CD4-positive, alpha-beta T cell treated with Interleukin-10 for 1 hour (primary cell): ENCODE measurements around the gene LRRC58.
"Not testable (repeated sequence)": the region's sequence is repeated elsewhere in the genome, so short reads cannot be mapped to it uniquely, and the experiment has no call there.

ENCODE experiments used
- DNase-seq: peaks from one replicate; pipeline ENCODE4 v3.0.0-alpha.2; 2020

LRRC58 gene

DNA sequence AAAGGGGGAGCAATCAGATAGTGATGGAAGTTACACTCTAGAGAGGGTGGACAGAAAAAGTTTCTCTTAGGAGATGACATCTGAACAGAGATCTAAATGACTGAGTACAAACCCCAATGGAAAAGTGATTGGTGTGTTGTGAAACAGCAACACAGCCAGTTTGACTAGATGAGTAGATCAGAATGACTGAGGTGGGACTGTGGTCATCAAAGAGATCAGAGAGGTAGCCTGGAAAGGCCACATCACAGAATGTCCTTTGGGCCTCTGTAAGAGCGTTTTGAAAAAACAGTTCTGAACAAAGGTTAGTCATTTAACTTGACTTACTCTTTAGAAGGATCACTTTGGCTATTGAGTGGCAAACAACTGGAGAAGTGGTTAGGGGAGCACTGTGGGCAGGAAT lies 10.6 kb downstream of the LRRC58 start:
- no peak for DNase-seq

DNA sequence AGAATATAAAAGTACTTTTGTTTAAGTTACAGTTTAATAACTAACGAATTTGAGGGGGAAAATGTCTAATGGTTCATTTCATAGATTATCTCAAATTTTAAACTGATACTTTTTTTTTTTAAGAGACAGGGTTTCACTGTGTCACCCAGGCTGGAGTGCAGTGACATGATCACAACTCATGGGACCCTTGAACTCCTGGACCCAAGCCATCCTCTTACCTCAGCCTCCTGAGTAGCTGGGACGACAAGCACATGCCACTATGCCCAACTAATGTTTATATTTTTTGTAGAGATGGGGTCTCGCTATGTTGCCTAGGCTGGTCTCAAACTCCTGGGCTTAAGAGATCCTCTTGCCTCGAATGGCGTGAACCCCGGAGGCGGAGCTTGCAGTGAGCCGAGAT lies 16.5 kb downstream of the LRRC58 start:
- DNase-seq: no peak

GRCh38 chr3:120331076-120331475 lies 18.1 kb downstream of the LRRC58 start:
- DNase-seq: no peak

DNA sequence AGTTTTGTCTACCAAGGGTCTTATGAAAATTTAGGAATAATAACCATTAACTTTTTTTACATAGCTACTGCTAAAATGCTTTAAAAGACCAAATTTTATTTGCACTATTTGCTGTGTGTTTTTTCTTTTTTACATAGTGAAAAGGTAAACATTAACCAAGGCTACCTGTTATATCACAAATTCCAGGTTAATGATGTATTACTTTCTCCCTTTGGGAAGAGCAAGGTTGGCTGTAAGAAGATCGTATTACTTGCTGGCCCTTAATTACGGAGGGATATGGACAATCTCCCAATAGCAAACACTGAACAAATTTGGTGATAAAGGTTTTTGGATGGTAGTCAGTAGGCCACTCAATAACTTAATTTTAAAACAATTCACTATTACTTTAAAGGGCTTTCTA lies 22.4 kb downstream of the LRRC58 start:
- no peak for DNase-seq

GRCh38 chr3:120324190-120324589 lies 25.0 kb downstream of the LRRC58 start:
- DNase-seq: no peak

GRCh38 chr3:120323761-120324160 lies 25.4 kb downstream of the LRRC58 start:
- DNase-seq: not testable (repeated sequence)

DNA sequence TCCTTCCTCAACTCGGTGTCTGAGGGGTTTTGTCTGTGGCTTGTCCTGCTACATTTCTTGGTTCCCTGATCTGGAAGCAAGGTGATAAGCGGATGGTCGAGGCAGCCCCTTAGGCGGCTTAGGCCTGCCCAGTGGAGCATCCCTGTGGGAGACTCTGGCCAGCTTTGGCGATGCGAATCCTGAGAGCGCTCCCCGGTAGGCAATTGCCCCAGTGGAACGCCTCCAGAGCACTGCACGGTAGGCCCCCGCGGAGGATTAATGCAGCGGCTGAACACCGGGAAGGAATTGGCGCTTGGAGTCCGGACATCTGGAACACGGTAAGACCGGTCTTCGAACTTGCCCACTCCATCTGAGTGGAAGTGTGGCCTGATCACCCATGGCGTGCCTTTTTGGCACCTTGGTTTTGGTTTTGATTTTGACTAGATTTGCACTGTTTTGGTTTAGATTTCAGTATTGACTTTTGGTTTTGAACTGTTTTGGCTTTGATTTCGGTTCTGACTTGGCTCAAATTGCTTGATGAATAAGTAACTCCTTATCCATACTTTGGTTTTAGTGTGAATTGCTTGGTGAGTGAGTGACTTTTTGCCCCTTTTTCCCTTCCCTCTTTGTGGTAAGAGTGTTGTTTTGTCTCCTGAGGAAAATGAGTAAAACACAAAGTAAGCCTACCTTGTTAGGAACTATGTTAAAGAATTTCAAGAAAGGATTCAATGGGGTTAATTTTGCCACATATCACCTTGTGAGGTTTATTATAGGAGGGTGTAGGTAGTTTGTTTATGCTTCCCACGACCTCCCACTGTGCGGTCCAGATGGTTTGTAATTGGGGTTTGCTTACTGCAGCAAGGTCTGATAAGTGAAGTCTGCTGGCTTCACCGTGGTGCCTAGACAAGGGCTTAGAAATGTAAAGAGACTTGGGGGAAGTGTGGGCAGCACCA lies 37.0 kb downstream of the LRRC58 start:
- DNase-seq: no peak

DNA sequence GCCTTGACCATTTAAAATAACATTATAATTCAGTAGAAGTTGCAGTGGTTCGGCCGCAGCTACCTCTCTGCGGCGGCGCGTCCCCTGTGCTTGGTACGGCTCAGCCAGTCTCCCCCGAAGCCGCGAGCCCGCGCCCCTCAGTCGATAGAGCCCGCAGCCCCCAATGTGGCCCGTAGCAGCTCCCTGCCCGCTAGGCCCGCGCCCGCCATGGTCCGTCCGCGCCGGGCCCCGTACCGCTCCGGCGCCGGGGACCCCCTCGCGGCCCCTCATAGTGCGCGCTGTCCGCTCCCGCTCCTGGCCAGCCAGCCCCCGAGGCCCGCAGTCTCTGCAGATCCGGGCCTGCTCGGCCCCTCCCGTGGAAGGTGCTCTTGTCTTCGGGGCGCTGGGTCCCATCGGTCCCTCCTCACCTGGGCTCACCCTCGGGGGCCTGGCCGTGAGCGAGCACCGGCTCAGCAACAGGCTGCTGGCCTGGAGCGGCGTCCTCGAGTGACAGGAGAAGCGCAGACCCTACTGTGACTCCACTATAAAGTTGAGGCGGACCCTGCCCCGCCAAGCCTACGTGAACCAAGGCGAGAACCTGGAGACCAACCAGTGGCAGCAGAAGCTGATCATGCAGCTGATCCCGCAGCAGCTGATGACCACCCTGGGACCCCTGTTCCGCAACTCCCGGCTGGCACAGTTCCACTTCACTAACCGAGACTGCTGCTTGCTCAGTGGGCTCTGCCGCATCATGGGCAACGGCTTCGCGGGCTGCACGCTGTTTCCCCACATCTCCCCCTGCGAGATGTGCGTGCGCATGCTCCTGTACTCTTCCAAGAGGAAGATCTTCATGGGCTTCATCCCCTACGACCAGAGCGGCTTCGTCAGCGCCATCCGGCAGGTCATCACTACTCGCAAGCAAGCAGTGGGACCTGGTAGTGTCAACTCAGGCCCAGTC lies 42.4 kb downstream of the LRRC58 start:
- no peak for DNase-seq

- DNase-seq: no peak
Measured at GRCh38 chr3:120304616-120305015, 44.5 kb downstream of the LRRC58 start.

GRCh38 chr3:120302361-120302760 lies 46.8 kb downstream of the LRRC58 start:
- DNase-seq: no peak

DNA sequence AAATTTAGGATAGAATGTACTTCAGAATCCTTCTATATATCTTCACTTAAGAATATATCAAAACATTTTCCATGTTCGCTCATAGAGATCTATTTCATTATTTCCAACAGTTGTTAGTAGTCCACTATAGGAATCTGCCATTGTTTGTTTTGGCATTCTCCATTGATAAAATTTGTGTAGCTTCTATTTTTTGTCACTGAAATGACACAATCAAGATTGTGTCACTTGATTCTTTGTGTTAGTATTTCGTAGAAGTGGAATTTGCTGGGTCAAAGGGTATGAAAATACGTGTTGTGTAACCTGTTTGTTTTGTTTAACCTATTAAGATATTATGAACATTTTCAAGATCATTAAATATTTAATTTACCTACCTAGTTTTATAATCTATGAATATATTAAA lies 48.2 kb downstream of the LRRC58 start:
- DNase-seq: no peak

- DNase-seq: no peak
Measured at GRCh38 chr3:120299403-120299802, 49.8 kb downstream of the LRRC58 start.

- no peak for DNase-seq
Measured at GRCh38 chr3:120298996-120299395, 50.2 kb downstream of the LRRC58 start.

- not testable (repeated sequence) for DNase-seq
Measured at GRCh38 chr3:120291552-120291951, 57.6 kb downstream of the LRRC58 start.

GRCh38 chr3:120289636-120290035 lies 59.5 kb downstream of the LRRC58 start:
- no peak for DNase-seq

DNA sequence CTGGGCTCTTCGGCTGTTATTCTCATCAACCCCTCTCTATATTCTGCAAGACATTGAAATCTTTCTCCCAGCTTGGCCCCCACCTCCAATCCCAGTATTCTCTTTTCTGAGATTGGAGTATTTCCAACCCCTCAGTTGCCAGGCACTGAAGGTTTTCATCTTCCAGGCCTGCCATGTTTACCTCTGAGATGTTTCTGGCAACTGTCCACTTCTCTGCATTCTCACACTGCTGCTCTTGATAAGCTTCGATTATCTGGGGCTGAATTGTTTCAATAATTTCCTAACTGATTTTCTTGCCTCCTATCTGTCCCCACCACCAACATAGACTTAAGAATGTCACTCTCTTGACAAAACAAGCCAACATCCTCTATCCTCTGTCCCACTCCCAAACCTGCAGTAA lies 62.7 kb downstream of the LRRC58 start:
- no peak for DNase-seq

DNA sequence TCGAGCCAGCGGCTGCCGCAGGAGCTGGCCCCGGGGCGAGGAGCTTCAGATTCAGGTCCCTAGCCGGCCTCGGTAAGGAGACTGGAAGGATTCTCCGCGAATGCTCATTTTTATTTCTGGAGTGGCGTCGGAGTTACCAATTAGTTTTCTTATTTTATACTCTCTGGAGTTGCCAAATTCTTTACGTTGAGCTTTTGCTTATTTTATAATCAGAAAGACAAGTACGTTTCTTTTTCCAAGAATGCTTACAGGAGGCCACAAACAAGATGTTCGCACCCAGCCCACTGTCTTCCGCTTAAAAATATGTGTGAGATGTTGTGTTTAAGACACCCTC lies 63.7 kb downstream of the LRRC58 start:
- no peak for DNase-seq

DNA sequence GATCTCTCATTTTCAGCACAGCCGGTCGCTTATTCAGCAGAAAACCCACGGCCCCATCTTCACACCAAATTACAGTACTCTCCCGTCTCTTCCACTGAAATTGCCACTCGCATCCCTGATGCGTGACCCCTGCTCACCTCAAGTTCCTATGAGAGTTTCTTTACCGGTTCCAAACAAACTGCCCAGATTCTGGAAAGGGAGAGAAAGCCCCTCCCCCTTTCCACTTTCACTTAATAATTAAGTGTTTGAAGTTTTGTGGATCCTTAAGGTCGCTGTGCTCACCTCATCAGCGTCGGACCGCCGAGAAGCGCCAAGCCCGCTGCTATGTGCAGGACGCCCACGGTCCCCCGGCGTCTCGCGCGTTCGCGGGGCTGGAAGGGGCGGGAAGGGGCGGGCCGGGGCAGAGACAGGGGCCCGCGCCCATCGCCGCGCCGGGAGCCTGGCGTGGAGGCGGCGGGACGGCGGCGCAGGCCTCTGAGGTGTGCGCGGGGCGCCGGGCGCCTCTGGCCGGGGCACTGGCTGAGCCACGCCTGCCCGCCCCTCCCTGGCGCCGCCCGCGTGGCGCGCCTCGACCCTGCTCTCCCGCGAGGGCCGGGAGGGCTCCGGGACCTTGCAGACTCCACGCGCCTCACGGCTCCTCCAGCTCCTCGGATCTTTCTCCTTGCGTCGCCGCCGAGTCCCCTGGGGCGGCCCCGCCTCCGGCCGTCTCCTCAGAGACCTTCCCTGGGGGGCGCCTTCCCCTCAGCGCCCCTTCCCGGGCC lies 64.2 kb downstream of the LRRC58 start, which contains the start of gene GPR156:
Gene GPR156, minus strand, starts transcription at position 476 of the 761 bp plus-strand sequence. CDS start 41,124 bp downstream, outside the sequence.
- DNase-seq: no peak

DNA sequence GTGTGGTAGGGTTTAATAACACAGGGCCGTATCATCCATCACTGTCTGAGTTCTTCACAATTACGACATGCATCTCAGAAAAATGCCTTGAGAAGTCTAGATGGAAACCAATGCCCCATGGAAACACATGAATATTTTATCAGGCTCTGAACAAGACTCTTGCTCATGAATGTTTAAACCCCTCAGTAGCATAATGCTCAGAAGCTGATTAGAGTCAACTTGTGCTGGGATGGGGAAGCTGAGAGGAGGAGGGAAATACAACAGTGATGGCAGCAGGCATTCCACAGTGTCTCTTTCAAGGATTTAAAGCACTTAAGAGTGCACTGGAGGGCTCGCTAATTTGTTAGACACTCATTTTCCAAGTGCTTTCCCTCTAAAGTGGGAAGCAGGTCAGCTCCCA lies 67.9 kb downstream of the LRRC58 start:
- DNase-seq: no peak

- no peak for DNase-seq
Measured at GRCh38 chr3:120280566-120280965, 68.6 kb downstream of the LRRC58 start.

GRCh38 chr3:120280026-120280425 lies 69.1 kb downstream of the LRRC58 start:
- DNase-seq: no peak

- DNase-seq: no peak
Measured at GRCh38 chr3:120276767-120277166, 72.4 kb downstream of the LRRC58 start.

GRCh38 chr3:120275618-120276017 lies 73.5 kb downstream of the LRRC58 start:
- DNase-seq: no peak
